ENCODE data around the gene UPK3A. TPM values are rescaled to one million over a fixed set of nuclear protein-coding genes. Genes with fewer than 3 reads are reported as not detected.

The UPK3A gene
- total RNA-seq, 4 donors from 2014 or later = not detected

DNA sequence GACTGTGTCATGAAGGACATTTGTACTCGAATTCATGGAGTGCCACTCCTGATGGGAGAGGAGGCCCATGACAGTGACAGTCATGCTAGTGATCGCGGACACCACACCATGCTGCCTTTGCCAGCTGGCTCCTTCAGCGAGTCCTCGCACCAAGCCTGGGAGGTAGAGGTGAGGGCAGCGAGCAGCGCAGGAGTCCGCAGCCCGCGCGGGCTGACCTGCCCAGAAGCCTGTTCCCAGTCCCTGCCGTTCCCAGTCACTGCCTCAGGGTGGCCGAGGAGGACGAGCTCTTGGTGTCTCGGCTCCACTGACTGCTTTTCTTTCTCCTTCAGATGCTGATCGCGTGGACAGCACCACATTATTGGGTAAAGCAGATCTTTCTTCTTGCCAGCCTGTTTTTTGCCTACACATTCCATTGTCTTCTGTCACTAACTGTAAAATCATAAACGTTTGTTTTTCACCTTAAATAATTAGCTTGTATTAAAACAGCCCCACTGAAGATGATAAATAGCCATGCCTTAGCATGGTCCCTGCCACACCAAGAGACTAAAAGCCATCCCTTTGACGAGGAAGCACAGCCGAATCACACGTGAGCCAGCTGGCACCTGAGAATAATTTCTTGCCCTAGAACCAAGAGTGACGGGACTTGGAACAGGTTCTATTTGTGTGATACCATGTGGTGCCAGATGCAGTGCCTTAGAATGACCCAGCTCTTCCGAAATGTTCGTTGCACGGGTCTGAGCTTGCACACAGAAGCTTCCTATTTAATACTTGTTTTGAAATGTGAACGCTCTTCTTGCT lies 50.5 kb downstream of the UPK3A start:
- peaks cover 19 to 27% (median 21%) of the 10 kb centered on the region in 4 donors for H3K4me1 ChIP-seq
- H3K27ac ChIP-seq (replicated peaks in 1 of 4) = no peak overlapping the region
- no peak for DNase-seq (ENCODE audit: extremely low spot score)
- H3K27me3 ChIP-seq = no peaks in the 10 kb centered on the region
- TF ChIP-seq EP300 (IDR thresholded peaks at IDR 0.05) (no peak), POLR2AphosphoS5 (IDR thresholded peaks at IDR 0.05) (no peak), POLR2A (IDR thresholded peaks at IDR 0.05; ENCODE audit: low read depth) (no peak)
- TF ChIP-seq, protein P1, sequence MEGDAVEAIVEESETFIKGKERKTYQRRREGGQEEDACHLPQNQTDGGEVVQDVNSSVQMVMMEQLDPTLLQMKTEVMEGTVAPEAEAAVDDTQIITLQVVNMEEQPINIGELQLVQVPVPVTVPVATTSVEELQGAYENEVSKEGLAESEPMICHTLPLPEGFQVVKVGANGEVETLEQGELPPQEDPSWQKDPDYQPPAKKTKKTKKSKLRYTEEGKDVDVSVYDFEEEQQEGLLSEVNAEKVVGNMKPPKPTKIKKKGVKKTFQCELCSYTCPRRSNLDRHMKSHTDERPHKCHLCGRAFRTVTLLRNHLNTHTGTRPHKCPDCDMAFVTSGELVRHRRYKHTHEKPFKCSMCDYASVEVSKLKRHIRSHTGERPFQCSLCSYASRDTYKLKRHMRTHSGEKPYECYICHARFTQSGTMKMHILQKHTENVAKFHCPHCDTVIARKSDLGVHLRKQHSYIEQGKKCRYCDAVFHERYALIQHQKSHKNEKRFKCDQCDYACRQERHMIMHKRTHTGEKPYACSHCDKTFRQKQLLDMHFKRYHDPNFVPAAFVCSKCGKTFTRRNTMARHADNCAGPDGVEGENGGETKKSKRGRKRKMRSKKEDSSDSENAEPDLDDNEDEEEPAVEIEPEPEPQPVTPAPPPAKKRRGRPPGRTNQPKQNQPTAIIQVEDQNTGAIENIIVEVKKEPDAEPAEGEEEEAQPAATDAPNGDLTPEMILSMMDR (IDR thresholded peaks at IDR 0.05) = no peak
- H3K36me3 ChIP-seq = peaks cover 29 to 96% (median 62%) of the 10 kb centered on the region in 4 donors
- H3K9me3 ChIP-seq = no peaks in the 10 kb centered on the region
- 78% methylated on average over 25 of the region's 26 CpGs for WGBS
- no peak overlapping the region for H3K4me3 ChIP-seq
- intact Hi-C loops (cut with DNase I) = no loop called here

DNA sequence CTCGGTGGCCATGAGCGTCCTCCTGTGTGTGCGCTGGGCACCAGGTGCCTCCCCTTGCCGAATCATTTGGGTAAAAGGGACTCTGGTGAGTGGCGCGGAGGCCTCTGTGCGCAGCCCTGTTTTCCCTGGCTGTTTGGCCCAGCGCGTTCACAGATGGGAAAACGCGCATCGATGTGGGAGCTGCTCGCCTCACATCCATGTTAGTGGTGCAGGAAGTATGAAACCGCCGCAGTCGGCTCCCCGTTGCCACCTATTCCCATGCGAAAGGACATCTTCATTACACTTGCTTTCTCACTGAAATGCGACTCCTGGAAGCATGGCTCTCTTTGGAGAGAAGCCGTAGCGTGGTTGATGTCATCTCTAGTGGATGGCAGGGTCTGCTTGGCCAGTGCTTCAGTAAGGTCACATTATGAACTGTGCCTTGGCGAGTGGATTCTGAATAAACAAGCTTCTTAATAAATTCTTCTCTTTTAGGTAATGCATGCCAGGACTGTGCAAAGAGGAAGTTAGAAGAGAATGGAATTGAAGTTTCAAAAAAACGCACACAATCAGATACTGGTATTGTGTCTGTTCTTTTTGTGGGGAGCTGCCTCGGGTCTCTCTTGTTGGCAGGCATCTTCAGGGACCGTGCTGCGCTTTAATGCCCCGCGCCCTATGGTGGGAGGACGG lies 51.2 kb downstream of the UPK3A start:
- Histone ChIP-seq H3K27ac (replicated peaks in 1 of 4) (peak overlapping the region in 3 of 4 donors; percentile 57 to 76 (median 66)), H3K4me3 (no peak overlapping the region)
- intact Hi-C loops (cut with DNase I) = no loop called here

DNA sequence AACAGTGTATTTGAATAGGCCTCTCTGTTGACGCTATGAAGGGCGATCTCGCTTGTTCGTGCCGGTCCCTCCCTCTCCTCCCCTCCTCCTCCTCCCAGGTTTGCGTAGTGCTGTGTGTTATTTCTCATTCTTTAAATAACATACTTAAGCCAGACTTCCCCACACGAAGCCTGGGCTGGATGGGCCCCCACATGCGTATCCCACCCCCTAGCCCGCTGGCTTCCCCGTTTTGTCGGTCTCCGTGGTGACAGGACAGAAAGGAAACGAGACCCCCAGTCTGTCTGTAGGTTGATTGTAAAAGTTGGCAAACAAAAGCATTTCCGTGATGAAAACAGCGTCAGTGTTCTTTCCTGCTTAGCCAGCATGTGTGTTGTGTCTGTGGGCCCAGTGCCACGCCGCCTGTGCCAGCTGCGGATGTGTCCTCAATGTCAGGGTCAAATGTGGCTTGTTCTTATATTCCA lies 52.3 kb downstream of the UPK3A start:
- intact Hi-C loops (cut with DNase I) = no loop called here
- WGBS = 59% methylated on average over 18 of the region's 18 CpGs
- TF ChIP-seq EP300 (IDR thresholded peaks at IDR 0.05) (no peak), POLR2AphosphoS5 (IDR thresholded peaks at IDR 0.05) (peak; percentile 46 to 64)

More for the DNA sequence above, 51.2 kb downstream of the UPK3A start:
- no peak for DNase-seq (ENCODE audit: extremely low spot score)
- H3K9me3 ChIP-seq = no peaks in the 10 kb centered on the region
- peaks cover 34 to 96% (median 60%) of the 10 kb centered on the region in 4 donors for H3K36me3 ChIP-seq
- WGBS = 91% methylated on average over 28 of the region's 29 CpGs
- H3K27me3 ChIP-seq = no peaks in the 10 kb centered on the region
- TF ChIP-seq, protein P1 (IDR thresholded peaks at IDR 0.05) = no peak
- no peak for TF ChIP-seq POLR2AphosphoS5 (IDR thresholded peaks at IDR 0.05)
- TF ChIP-seq EP300 (IDR thresholded peaks at IDR 0.05) = no peak
- no peak for TF ChIP-seq POLR2A (IDR thresholded peaks at IDR 0.05; ENCODE audit: low read depth)
- peaks cover 19 to 28% (median 21%) of the 10 kb centered on the region in 4 donors for H3K4me1 ChIP-seq

DNA sequence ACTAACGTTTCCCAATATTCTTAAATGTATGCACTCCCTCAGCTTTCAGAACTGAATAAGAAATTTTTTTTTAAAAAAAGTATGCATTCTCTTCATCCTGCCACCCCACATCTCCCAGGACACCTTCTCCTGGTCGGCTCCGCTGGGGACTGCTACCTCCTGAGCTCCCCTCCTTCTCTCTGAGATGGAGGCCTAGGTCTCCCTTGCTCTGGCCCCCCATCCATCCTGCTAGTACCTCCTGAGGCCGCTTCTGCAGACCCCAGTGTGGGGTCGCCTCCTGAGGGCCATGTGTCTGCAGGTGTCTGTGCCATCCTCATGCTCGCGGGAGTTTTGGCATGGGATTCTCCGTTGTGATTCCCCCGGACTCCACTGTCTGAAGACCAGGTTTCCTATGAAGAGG lies 52.8 kb downstream of the UPK3A start:
- Histone ChIP-seq H3K27me3 (no peaks in the 10 kb centered on the region), H3K36me3 (peaks cover 24 to 96% (median 54%) of the 10 kb centered on the region in 4 donors), H3K9me3 (no peaks in the 10 kb centered on the region), H3K4me1 (peaks cover 19 to 35% (median 21%) of the 10 kb centered on the region in 4 donors), H3K27ac (replicated peaks in 1 of 4) (peak overlapping the region; percentile 57 to 76 (median 63)), H3K4me3 (no peak overlapping the region)
- TF ChIP-seq, protein P1 (IDR thresholded peaks at IDR 0.05) = no peak
- no peak for TF ChIP-seq POLR2AphosphoS5 (IDR thresholded peaks at IDR 0.05)
- no peak for TF ChIP-seq EP300 (IDR thresholded peaks at IDR 0.05)
- no peak for TF ChIP-seq POLR2A (IDR thresholded peaks at IDR 0.05; ENCODE audit: low read depth)
- 79% methylated on average over 9 of the region's 9 CpGs for WGBS
- no peak for DNase-seq (ENCODE audit: extremely low spot score)
- intact Hi-C loops (cut with DNase I) = no loop called here

More for the DNA sequence above, 52.3 kb downstream of the UPK3A start:
- DNase-seq (ENCODE audit: extremely low spot score) = peak; percentile 95
- H3K36me3 ChIP-seq = peaks cover 26 to 96% (median 57%) of the 10 kb centered on the region in 4 donors
- H3K27me3 ChIP-seq = no peaks in the 10 kb centered on the region
- no peaks in the 10 kb centered on the region for H3K9me3 ChIP-seq
- H3K27ac ChIP-seq (replicated peaks in 1 of 4) = peak overlapping the region; percentile 57 to 76 (median 63)
- peak overlapping the region in 2 of 4 donors; percentile 22 to 28 for H3K4me3 ChIP-seq
- peaks cover 19 to 35% (median 21%) of the 10 kb centered on the region in 4 donors for H3K4me1 ChIP-seq

DNA sequence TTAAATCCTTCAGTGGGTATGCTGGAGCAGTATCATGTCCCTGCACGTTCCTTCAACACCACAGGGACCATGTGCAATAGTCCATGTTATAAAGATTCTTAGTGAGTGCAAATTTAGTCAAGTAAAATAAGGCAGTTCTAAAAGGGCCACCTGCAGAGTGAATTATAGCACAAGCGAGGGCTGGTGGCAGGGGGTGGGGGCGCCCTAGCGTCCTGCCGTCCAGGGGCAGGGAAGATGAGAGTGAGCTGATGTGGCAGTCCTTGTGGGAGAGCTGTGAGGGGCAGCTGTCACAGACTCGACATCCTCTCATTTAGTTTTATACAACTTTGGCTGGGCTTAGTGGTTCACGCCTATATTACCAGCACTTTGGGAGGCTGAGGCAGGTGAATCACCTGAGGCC lies 54.0 kb downstream of the UPK3A start:
- intact Hi-C loops (cut with DNase I) = no loop called here
- no peak overlapping the region for H3K4me3 ChIP-seq
- H3K36me3 ChIP-seq = peaks cover 19 to 97% (median 50%) of the 10 kb centered on the region in 4 donors
- H3K27me3 ChIP-seq = no peaks in the 10 kb centered on the region
- H3K27ac ChIP-seq (replicated peaks in 1 of 4) = no peak overlapping the region
- peaks cover 19 to 35% (median 21%) of the 10 kb centered on the region in 4 donors for H3K4me1 ChIP-seq
- DNase-seq (ENCODE audit: extremely low spot score) = no peak
- 90% methylated on average over 7 of the region's 7 CpGs for WGBS
- TF ChIP-seq, protein P1 (IDR thresholded peaks at IDR 0.05) = no peak
- no peak for TF ChIP-seq POLR2AphosphoS5 (IDR thresholded peaks at IDR 0.05)
- no peak for TF ChIP-seq POLR2A (IDR thresholded peaks at IDR 0.05; ENCODE audit: low read depth)
- TF ChIP-seq EP300 (IDR thresholded peaks at IDR 0.05) = no peak
- no peaks in the 10 kb centered on the region for H3K9me3 ChIP-seq
